GM10248 (cell line): Measurements from ENCODE around the gene KRTAP10-12.
"Not testable (repeated sequence)": the region's sequence is repeated elsewhere in the genome, so short reads cannot be mapped to it uniquely, and the experiment has no call there.

ENCODE experiments used
- CTCF ChIA-PET: fragments of 300-600 bp; sonication (Branson Sonifier 250); formaldehyde crosslinking; extraction: SDS; loops from one replicate; lab custom pipeline; 2021; ENCODE audit warnings: antibody characterized with exemption; lab: Yijun Ruan, JAX
- POLR2A ChIA-PET: fragments of 350-650 bp; sonication (Branson Sonifier 250); formaldehyde crosslinking; extraction: SDS; loops from one replicate; lab custom pipeline; 2020; ENCODE audit warnings: antibody characterized with exemption; lab: Yijun Ruan, JAX
- DNase-seq: peaks from one replicate; pipeline ENCODE4 v3.0.0; 2012; ENCODE audit errors: extremely low spot score
- CTCF ChIP-seq: IDR thresholded peaks from 2 replicates; pipeline ENCODE4 v1.5.1; 2012; ENCODE audit warnings: mild to moderate bottlenecking, low read depth; ENCODE audit errors: extremely low read depth, missing control alignments, control extremely low read depth

The KRTAP10-12 gene

GRCh38 chr21:44684077-44684476, 12.9 kb upstream of the KRTAP10-12 start:
- DNase-seq, result no peak
- ChIA-PET POLR2A (no interaction called here), CTCF (interaction anchor here (1.0 kb wide), 1 partner anchor 10 kb away, joined by 3 read pairs; no protein-coding TSS in a partner anchor)
- TF ChIP-seq CTCF, result no peak

GRCh38 chr21:44684483-44684882, 12.5 kb upstream of the KRTAP10-12 start:
- POLR2A ChIA-PET, result no interaction called here
- no peak for TF ChIP-seq CTCF

GRCh38 chr21:44685050-44685449, 11.9 kb upstream of the KRTAP10-12 start:
- POLR2A ChIA-PET, DNase-seq, CTCF ChIA-PET: not testable (repeated sequence)

More at GRCh38 chr21:44684483-44684882, 12.5 kb upstream of the KRTAP10-12 start:
- DNase-seq, result no peak
- CTCF ChIA-PET, result interaction anchor here (1.0 kb wide), 1 partner anchor 9 kb away, joined by 3 read pairs; no protein-coding TSS in a partner anchor

DNA sequence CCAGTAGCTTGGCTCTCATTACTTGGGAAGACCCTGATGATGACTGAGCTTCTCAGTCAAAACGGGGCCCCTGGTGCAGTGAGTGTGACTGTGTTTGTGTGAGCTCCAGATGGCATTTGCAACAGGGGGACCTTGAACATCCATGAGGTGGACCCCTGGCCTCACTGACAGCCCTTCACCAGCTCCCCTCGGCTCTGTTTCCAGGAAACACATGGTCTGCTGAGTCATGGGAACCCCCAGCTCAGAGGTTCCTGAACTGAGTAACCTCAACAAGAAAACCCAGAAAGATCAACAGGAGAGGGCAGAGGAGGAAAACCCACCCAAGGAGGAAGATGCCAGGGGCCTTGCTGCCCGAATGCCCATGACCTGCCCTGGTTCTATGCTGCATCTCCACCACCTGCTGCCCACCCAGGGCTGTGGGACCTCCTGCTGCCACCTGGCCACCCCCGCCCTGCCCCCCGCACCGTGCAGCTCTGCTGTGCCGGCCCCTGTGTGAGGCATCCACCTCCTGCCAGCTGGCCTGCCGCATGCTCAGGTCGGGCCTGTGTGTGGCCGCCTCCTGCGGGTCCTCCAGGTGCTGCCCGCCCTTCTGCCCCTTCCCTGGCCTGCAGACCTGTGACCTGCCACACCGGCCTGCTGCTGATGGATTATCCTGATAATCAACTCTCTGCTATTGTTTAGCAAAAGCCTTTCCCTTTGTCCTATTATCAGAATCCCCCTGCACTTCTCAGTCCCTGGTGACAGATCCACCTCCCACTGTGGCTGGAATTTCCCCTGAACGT, 10.8 kb upstream of the KRTAP10-12 start:
- DNase-seq, result no peak
- CTCF ChIA-PET, result interaction anchor here (0.6 to 1.4 kb wide), 2 partner anchors 10 to 24 kb away, joined by 3 to 4 read pairs; no protein-coding TSS in a partner anchor
- no peak for TF ChIP-seq CTCF
- POLR2A ChIA-PET, result no interaction called here

GRCh38 chr21:44686843-44687561, 10.0 kb upstream of the KRTAP10-12 start:
- CTCF ChIA-PET, result interaction anchor here (1.4 kb wide), 1 partner anchor 23 kb away, joined by 4 read pairs; no protein-coding TSS in a partner anchor
- DNase-seq, result no peak
- no peak for TF ChIP-seq CTCF
- POLR2A ChIA-PET, result no interaction called here

DNA sequence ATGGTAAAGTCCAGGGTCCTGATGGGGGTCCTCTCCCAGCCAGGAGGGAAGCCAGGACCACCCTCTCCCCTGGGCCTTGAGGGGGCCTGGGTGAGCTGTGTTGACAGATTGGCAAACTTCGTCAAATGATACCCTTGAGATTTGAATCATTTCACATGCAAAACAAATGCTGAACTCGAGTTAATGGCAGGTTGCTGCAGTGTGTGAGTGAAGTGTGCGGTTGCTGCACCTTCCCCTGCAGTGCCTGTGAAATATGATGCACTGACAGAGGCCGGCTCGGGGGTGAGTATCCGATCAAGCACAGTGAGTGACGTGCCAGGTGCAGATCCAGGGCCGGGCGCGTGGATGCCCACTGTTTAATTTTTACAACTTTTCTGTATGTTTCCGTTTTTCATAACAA, 9.3 kb upstream of the KRTAP10-12 start:
- ChIA-PET CTCF (no interaction called here), POLR2A (no interaction called here)
- no peak for DNase-seq
- no peak for TF ChIP-seq CTCF

DNA sequence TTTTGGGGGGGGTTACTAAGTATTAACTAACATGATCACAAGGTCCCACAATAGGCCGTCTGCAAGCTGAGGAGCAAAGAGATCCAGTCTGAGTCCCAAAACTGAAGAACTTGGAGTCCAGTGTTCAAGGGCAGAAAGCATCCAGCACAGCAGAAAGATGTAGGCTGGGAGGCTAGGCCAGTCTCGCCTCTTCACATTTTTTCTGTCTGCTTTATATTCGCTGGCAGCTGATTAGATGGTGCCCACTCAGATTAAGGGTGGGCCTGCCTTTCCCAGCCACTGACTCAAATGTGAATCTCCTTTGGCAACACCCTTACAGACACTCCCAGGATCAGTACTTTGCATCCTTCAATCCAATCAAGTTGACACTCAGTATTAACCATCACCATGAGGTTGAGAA, 7.2 kb upstream of the KRTAP10-12 start:
- DNase-seq, POLR2A ChIA-PET: not testable (repeated sequence)
- CTCF ChIA-PET, result interaction anchor here (1.6 kb wide), 1 partner anchor 53 kb away, joined by 3 read pairs; no protein-coding TSS in a partner anchor
